Measurements from ENCODE around the gene HHAT.

GRCh38 chr1:210413951-210414350 lies 85.2 kb downstream of the HHAT start:
- TF ChIP-seq CTCF (conservative IDR thresholded peaks at IDR 0.05), result no peak
- TF ChIP-seq ZFX (IDR thresholded peaks at IDR 0.05), result no peak
